Gastrocnemius medialis (tissue), 4 donors: ENCODE measurements around the gene THRB. TPM values are rescaled to one million over a fixed set of nuclear protein-coding genes. Genes with fewer than 3 reads are reported as not detected.
A peak's percentile ranks its signal among the peaks of the same experiment; 100 is the strongest.

Experiments
- ATAC-seq, 2 donors: fragments of 150-250 bp; one replicate each; pipeline ENCODE4 v1.9.1; 2016
- DNase-seq, 2 donors: peaks; one replicate each; pipeline ENCODE4 v3.0.0-alpha.2; 2019
- H3K27ac ChIP-seq, 4 donors: fragments of 200-600 bp; sonication (generic); 1 replicate in 1 of 4; 2 replicates in 3 of 4; pipeline ENCODE4 v1.5.1; 2016 to 2018; ENCODE audit warnings: mild to moderate bottlenecking in 2 of 4, moderate library complexity in 1 of 4
- H3K27me3 ChIP-seq, 3 donors: fragments of 200-600 bp; sonication (generic) in 2 of 3; 1 replicate in 1 of 3; 2 replicates in 2 of 3; pipeline versions ENCODE4 v1.5.1 to v1.6.0; 2016 to 2019; ENCODE audit warnings: mild to moderate bottlenecking in 1 of 3, moderate library complexity in 1 of 3
- H3K36me3 ChIP-seq, 2 donors: fragments of 200-600 bp; sonication (generic) in 1 of 2; one replicate each; pipeline ENCODE4 v1.5.1; 2017 to 2018
- H3K4me1 ChIP-seq, 2 donors: fragments of 200-600 bp; sonication (generic) in 1 of 2; one replicate each; pipeline ENCODE4 v1.5.1; 2016 to 2017; ENCODE audit warnings: mild to moderate bottlenecking in 2 of 2
- H3K4me3 ChIP-seq, 4 donors: fragments of 200-600 bp; sonication (generic) in 3 of 4; 1 replicate in 1 of 4; 2 replicates in 3 of 4; pipeline ENCODE4 v1.5.1; 2016 to 2019; ENCODE audit warnings: mild to moderate bottlenecking in 2 of 4
- H3K9me3 ChIP-seq, 3 donors: fragments of 200-600 bp; sonication (generic) in 2 of 3; 1 replicate in 1 of 3; 2 replicates in 2 of 3; pipeline ENCODE4 v1.5.1; 2016 to 2019
- CTCF ChIP-seq, 5 experiments: fragments of 450-650 bp in 3 of 5; fragments of 200-600 bp in 2 of 5; sonication (generic) in 2 of 5; IDR thresholded peaks in 4 of 5; conservative IDR thresholded peaks in 1 of 5; 1 replicate in 4 of 5; 2 replicates in 1 of 5; pipeline ENCODE4 v1.5.1; 2016 to 2019; ENCODE audit warnings: antibody characterized with exemption in 5 of 5, mild to moderate bottlenecking in 3 of 5, moderate library complexity in 3 of 5
- POLR2A ChIP-seq, 2 donors: fragments of 450-650 bp; IDR thresholded peaks; one replicate each; pipeline ENCODE4 v1.6.1; 2017; ENCODE audit warnings: antibody characterized with exemption in 2 of 2, mild to moderate bottlenecking in 2 of 2, moderate library complexity in 2 of 2
- in situ Hi-C, 4 donors: fragments of 200-750 bp; cut with MboI; loops; one replicate each; pipeline versions ENCODE4 v1.15.0 to v1.8.0; 2017; ENCODE audit warnings: low sequenced_read_pairs in 4 of 4
- intact Hi-C: fragments of 100-400 bp; cut with DNase I; formaldehyde crosslinking; loops from one replicate; pipeline ENCODE4 v1.15.1; 2023; ENCODE audit warnings: low total_unique reads
- total RNA-seq, 4 donors: library from RNA; depleted of rRNA; stranded (reverse); fragments of >200 nt; gene quantifications; one replicate each; pipeline versions ENCODE4 v1.1.0 to v1.2.3, GENCODE V29; 2016

THRB gene
- total RNA-seq, 4 donors from 2014 or later = 20.1 to 60.0 (median 25.3) TPM

DNA sequence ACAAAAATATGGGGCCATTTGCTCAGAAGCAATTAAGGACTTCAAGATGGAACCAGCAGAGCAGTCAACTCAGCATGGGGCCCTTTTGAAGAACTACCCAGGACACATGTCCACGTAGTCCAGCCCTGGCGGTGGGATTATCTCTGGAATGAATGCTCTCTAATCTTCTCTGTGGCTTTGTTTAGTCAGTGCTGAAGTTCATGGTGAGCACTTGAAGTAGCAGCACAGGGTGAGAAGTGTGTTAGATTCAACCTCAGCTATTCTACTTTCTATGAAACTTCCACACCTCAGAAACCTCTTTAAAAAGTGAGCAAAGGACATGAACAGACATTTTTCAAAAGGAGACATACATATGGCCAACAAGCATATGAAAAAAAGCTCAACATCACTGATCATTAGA, 74.4 kb downstream of the THRB start:
- H3K36me3 ChIP-seq = no peaks in the 10 kb centered on the region
- H3K4me3 ChIP-seq = no peak overlapping the region
- peaks cover 26 to 36% of the 10 kb centered on the region in 2 donors for H3K4me1 ChIP-seq
- in situ Hi-C loops (no loop called here), intact Hi-C loops (no loop called here)
- no peaks in the 10 kb centered on the region for H3K9me3 ChIP-seq
- no peaks in the 10 kb centered on the region for H3K27me3 ChIP-seq
- TF ChIP-seq CTCF (IDR thresholded peaks at IDR 0.05 in 4 of 5, conservative IDR thresholded peaks at IDR 0.05 in 1 of 5) (no peak), POLR2A (IDR thresholded peaks at IDR 0.05) (no peak)
- H3K27ac ChIP-seq = peak overlapping the region in 2 of 4 donors; percentile 23 to 25
- ATAC-seq (no peak), DNase-seq (no peak)

- in situ Hi-C loops = no loop called here
- intact Hi-C loops = no loop called here
- no peaks in the 10 kb centered on the region for H3K9me3 ChIP-seq
- no peaks in the 10 kb centered on the region for H3K36me3 ChIP-seq
- no peak overlapping the region for H3K4me3 ChIP-seq
- no peaks in the 10 kb centered on the region for H3K27me3 ChIP-seq
- DNase-seq = no peak
- TF ChIP-seq POLR2A (IDR thresholded peaks at IDR 0.05) (no peak), CTCF (IDR thresholded peaks at IDR 0.05 in 4 of 5, conservative IDR thresholded peaks at IDR 0.05 in 1 of 5) (no peak)
- H3K4me1 ChIP-seq = peaks cover 26 to 36% of the 10 kb centered on the region in 2 donors
- peak in 1 of 2 donors; percentile 30 for ATAC-seq
- peak overlapping the region in 1 of 4 donors; percentile 7 for H3K27ac ChIP-seq
These were observed 75.4 kb downstream of the THRB start for GRCh38 chr3:24419067-24419791.

DNA sequence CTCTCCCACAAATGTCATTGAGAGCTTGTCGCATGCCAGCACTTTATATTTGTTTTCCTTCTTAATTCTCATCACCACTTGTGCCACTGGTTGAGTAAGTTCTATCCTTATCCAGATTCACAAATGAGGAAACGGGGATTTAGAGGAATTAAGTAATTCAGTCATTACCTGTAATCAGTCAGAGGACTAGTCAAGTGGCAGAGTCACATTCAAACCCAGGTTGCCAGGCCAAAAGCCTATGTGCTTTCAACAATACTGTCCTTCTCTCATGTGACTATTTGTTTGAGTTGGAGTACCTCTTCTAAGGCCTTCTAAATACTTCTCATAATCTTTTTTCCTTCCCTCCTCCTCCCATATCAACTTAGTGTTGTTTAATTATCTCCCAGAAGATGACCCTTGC, 76.9 kb downstream of the THRB start:
- Histone ChIP-seq H3K36me3 (no peaks in the 10 kb centered on the region), H3K4me3 (no peak overlapping the region), H3K9me3 (no peaks in the 10 kb centered on the region), H3K4me1 (peaks cover 26 to 36% of the 10 kb centered on the region in 2 donors), H3K27ac (peak overlapping the region in 1 of 4 donors; percentile 12), H3K27me3 (no peaks in the 10 kb centered on the region)
- TF ChIP-seq CTCF (IDR thresholded peaks at IDR 0.05 in 4 of 5, conservative IDR thresholded peaks at IDR 0.05 in 1 of 5) (no peak), POLR2A (IDR thresholded peaks at IDR 0.05) (no peak)
- DNase-seq (no peak), ATAC-seq (no peak)
- intact Hi-C loops = no loop called here
- in situ Hi-C loops = no loop called here

- Histone ChIP-seq H3K27me3 (no peaks in the 10 kb centered on the region), H3K27ac (no peak overlapping the region), H3K9me3 (no peaks in the 10 kb centered on the region), H3K36me3 (no peaks in the 10 kb centered on the region), H3K4me3 (no peak overlapping the region), H3K4me1 (peaks cover 30 to 41% of the 10 kb centered on the region in 2 donors)
- TF ChIP-seq CTCF (IDR thresholded peaks at IDR 0.05 in 4 of 5, conservative IDR thresholded peaks at IDR 0.05 in 1 of 5) (no peak), POLR2A (IDR thresholded peaks at IDR 0.05) (no peak)
- intact Hi-C loops (no loop called here), in situ Hi-C loops (no loop called here)
- ATAC-seq (no peak), DNase-seq (no peak)
These were observed 78.4 kb downstream of the THRB start for GRCh38 chr3:24416224-24416623.
